HUES64 (cell line): ENCODE results near the gene SLC18A3.

Experiments used
- H3K27ac ChIP-seq: 2 replicates; pipeline ENCODE4 v1.7.0; 2013; ENCODE audit warnings: low read depth, low read length, inconsistent platforms
- H3K27me3 ChIP-seq: 2 replicates; pipeline ENCODE4 v1.6.1; 2013; ENCODE audit warnings: mild to moderate bottlenecking, low read length; ENCODE audit not compliant: insufficient read depth
- H3K36me3 ChIP-seq: 2 replicates; pipeline ENCODE4 v1.6.1; 2013; ENCODE audit warnings: mild to moderate bottlenecking, low read length; ENCODE audit not compliant: insufficient read depth
- H3K4me1 ChIP-seq: 2 replicates; pipeline ENCODE4 v1.6.1; 2013; ENCODE audit warnings: mild to moderate bottlenecking, low read length, moderate library complexity; ENCODE audit not compliant: insufficient read depth
- H3K4me3 ChIP-seq: 2 replicates; pipeline ENCODE4 v1.5.1; 2013; ENCODE audit warnings: mild to moderate bottlenecking, low read length, moderate library complexity
- H3K9ac ChIP-seq: 2 replicates; pipeline ENCODE4 v1.6.1; 2013; ENCODE audit warnings: mild to moderate bottlenecking, low read depth, low read length
- H3K9me3 ChIP-seq: 2 replicates; pipeline ENCODE4 v1.6.1; 2013; ENCODE audit warnings: low read depth, low read length; ENCODE audit not compliant: insufficient read depth
- WGBS: fragments of 150-250, 120-280 bp; methylation state at CpG from one replicate; pipeline ENCODE4 v1.1.7; 2013; ENCODE audit warnings: missing lambda C conversion rate; 5-methylcytosine and 5-hydroxymethylcytosine counted together

The SLC18A3 gene

DNA sequence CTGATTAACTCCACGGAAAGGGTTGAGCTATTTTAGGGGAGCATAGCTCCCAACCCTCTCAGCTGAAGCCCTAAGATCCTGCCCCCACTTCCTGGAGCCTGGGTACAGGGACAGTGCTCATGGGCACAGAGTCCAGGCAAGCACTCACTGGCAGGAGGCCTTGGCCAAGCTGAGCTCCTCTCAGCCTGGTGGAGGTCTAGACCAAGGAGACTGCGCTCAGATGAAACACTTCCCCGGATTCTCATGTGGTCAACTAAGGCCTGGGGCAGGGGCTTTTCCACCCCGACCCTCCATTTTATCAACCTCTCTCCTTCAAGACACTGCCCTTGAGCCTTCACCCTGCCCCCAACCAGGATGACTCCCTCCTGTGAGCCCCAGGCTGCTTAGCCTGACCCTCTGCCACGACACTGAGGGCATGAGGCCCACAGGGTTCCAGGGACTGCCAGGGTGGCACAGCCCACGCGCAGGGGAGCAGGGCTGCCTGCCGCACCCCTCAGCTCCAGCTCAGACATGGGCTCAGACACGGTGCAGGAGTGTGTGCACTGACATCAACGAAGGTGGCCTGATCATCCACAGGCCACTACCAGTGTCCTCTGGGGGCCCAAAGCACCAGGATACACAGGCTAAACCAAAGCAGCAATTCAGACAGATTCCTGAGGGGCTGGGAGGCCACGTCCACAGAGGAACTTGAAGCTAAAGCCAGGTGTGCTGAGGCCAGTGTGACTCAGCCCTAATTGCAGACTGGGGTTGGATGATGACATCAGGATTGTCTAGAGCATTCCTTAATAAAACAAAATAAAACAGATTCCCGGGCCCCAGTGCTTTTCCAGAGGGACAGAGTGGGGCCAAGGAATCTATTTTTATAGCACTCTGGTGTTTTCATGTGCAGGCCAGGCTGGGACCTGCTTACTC lies 22.6 kb downstream of the SLC18A3 start:
- Histone ChIP-seq H3K27ac (no peak overlapping the region), H3K9ac (no peak overlapping the region), H3K36me3 (no peaks in the 10 kb centered on the region), H3K4me3 (no peak overlapping the region), H3K9me3 (no peaks in the 10 kb centered on the region), H3K27me3 (0 out of 2 replicates have a peak, but pooled peaks cover 4% of the 10 kb centered on the region), H3K4me1 (no peaks in the 10 kb centered on the region)
- WGBS: 67% methylated on average over 12 of the region's 12 CpGs

DNA sequence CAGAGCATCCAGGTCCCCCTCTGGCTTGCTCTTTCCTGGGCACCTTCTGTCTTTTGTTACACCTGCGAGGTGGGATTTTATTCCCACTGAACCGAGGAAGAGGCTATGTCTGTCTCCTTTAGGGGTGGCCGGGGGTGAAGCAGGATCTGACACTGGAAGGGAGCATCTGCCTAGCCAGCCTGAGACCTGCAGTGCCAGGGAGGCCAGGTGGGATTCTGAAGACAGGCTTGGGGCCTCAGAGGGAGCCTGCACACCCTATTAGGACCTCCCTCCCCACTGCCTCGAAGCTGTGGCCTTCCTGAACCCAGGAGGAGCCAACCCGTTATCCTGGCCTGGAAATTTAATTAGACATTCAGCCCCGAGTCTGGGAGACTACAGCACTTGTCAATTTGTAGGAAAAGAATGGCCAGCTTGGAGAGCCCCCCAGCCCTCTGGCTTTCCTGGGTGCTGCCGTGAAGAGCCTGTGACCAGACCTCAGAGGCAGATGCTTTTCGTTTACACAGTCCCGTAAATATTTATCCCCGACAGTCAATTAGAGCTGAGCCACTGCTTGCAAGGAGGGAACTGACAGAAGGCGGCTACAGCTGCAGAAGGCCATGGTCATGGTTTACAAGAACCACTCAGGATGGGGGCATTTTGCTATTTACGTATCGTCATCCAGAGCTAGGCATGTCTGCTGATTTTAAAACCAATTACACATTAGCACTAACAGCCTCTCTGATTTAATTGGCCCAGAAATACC lies 23.4 kb downstream of the SLC18A3 start:
- Histone ChIP-seq H3K4me3 (no peak overlapping the region), H3K9me3 (no peaks in the 10 kb centered on the region), H3K27me3 (peaks cover 7% of the 10 kb centered on the region; the same call in 1 of the 2 replicates), H3K36me3 (no peaks in the 10 kb centered on the region), H3K9ac (no peak overlapping the region), H3K4me1 (no peaks in the 10 kb centered on the region), H3K27ac (no peak overlapping the region)
- 82% methylated on average over 13 of the region's 13 CpGs for WGBS

DNA sequence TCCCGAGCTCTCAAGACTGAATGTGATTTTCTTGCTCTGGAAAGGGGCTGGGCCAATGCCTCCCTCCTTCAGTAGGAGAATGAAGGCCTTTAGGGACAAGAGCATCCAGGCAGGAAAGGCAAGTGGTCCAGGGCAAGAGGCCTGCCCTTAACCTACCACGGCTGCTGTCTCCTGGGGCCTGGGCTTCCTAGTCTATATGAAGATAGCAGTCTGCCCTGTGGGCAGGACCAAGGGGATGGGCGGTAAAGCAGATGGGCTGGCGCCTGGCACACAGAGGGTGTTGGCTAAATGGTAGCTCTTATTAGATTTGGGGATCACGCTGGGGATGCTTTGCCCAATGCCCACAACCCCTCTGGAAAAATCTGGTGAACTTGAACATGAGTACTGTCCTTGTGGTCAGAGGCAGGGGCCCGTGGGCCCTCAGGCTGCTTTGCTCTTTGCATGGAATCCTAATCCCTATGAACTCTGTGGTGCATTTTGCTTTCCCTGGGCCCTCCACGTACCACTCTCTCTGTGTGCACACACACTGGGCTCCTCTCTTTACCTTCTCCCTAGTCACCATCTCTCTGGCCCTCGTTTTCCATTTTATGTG lies 24.1 kb downstream of the SLC18A3 start:
- WGBS: 89% methylated on average over 7 of the region's 8 CpGs
- H3K36me3 ChIP-seq: no peaks in the 10 kb centered on the region
- no peak overlapping the region for H3K9ac ChIP-seq
- no peak overlapping the region for H3K27ac ChIP-seq
- H3K4me1 ChIP-seq: no peaks in the 10 kb centered on the region
- H3K27me3 ChIP-seq: peaks cover 7% of the 10 kb centered on the region; the same call in 1 of the 2 replicates
- no peak overlapping the region for H3K4me3 ChIP-seq
- H3K9me3 ChIP-seq: no peaks in the 10 kb centered on the region

- H3K9ac ChIP-seq: no peak overlapping the region
- H3K36me3 ChIP-seq: no peaks in the 10 kb centered on the region
- peaks cover 8% of the 10 kb centered on the region; the same call in 1 of the 2 replicates for H3K27me3 ChIP-seq
- H3K4me1 ChIP-seq: no peaks in the 10 kb centered on the region
- H3K4me3 ChIP-seq: no peak overlapping the region
- no peak overlapping the region for H3K27ac ChIP-seq
- WGBS: 93% methylated on average over 3 of the region's 3 CpGs
- H3K9me3 ChIP-seq: no peaks in the 10 kb centered on the region
These were observed 32.2 kb downstream of the SLC18A3 start for GRCh38 chr10:49642311-49642710.

GRCh38 chr10:49643241-49644034 lies 33.3 kb downstream of the SLC18A3 start:
- Histone ChIP-seq H3K27me3 (peaks cover 4% of the 10 kb centered on the region; the same call in 1 of the 2 replicates), H3K9ac (no peak overlapping the region), H3K36me3 (no peaks in the 10 kb centered on the region), H3K4me1 (no peaks in the 10 kb centered on the region), H3K4me3 (no peak overlapping the region), H3K9me3 (no peaks in the 10 kb centered on the region), H3K27ac (no peak overlapping the region)
- 90% methylated on average over 5 of the region's 5 CpGs for WGBS

DNA sequence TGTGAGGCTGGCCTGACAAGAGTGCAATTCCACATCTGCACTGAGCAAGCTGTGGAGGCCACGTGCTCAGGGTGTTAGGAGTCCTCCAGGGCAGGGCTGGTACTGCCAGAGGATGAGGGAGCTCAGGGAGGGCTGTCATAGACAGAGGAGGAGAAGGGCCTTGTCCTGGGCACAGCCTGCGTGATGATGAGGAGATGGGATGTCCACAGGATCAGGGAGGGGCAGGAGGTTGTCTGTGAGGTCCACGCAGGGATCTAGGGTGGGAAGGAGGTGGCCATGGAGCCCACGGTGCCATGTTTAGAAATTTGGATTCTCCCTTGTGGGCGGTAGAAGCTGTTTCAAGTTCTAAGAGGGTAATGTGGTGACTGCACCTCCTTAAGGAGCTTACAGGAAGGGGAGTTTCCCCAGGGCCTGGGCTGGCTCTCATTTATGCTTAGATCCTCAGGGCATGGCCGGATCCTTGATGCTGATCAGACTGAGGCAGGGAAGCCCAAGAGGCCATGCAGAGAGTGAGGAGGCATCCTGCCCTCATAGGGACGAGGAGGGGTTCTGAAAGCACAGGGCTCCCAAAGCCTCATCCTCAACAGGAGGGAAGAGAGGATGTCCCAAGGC lies 34.0 kb downstream of the SLC18A3 start:
- Histone ChIP-seq H3K27me3 (peaks cover 8% of the 10 kb centered on the region; the same call in 1 of the 2 replicates), H3K9me3 (no peaks in the 10 kb centered on the region), H3K4me1 (peaks cover 3% of the 10 kb centered on the region; the same call in 1 of the 2 replicates), H3K27ac (no peak overlapping the region), H3K4me3 (no peak overlapping the region), H3K9ac (no peak overlapping the region), H3K36me3 (no peaks in the 10 kb centered on the region)
- WGBS: 86% methylated on average over 7 of the region's 7 CpGs

- no peaks in the 10 kb centered on the region for H3K36me3 ChIP-seq
- no peak overlapping the region for H3K4me3 ChIP-seq
- no peaks in the 10 kb centered on the region for H3K9me3 ChIP-seq
- 95% methylated on average over 8 of the region's 8 CpGs for WGBS
- no peak overlapping the region for H3K27ac ChIP-seq
- peaks cover 9% of the 10 kb centered on the region; the same call in 1 of the 2 replicates for H3K4me1 ChIP-seq
- H3K9ac ChIP-seq: no peak overlapping the region
- peaks cover 8% of the 10 kb centered on the region; the same call in 1 of the 2 replicates for H3K27me3 ChIP-seq
These were observed 35.3 kb downstream of the SLC18A3 start for GRCh38 chr10:49645417-49645816.

- H3K27me3 ChIP-seq: peaks cover 8% of the 10 kb centered on the region
- no peak overlapping the region for H3K27ac ChIP-seq
- H3K9me3 ChIP-seq: no peaks in the 10 kb centered on the region
- H3K4me1 ChIP-seq: peaks cover 9% of the 10 kb centered on the region; the same call in 1 of the 2 replicates
- no peak overlapping the region for H3K9ac ChIP-seq
- no peaks in the 10 kb centered on the region for H3K36me3 ChIP-seq
- 93% methylated on average over 22 of the region's 22 CpGs for WGBS
- no peak overlapping the region for H3K4me3 ChIP-seq
These were observed 36.1 kb downstream of the SLC18A3 start for GRCh38 chr10:49645871-49646870.

- no peaks in the 10 kb centered on the region for H3K9me3 ChIP-seq
- no peak overlapping the region for H3K27ac ChIP-seq
- 95% methylated on average over 3 of the region's 4 CpGs for WGBS
- no peak overlapping the region for H3K9ac ChIP-seq
- peaks cover 9% of the 10 kb centered on the region; the same call in 1 of the 2 replicates for H3K4me1 ChIP-seq
- no peak overlapping the region for H3K4me3 ChIP-seq
- peaks cover 8% of the 10 kb centered on the region for H3K27me3 ChIP-seq
- H3K36me3 ChIP-seq: no peaks in the 10 kb centered on the region
These were observed 37.4 kb downstream of the SLC18A3 start for GRCh38 chr10:49647554-49647953.
